ELF-1 (cell line): ENCODE results near the gene FOXP1.

Experiments
- DNase-seq: peaks from one replicate; pipeline ENCODE4 v3.0.0-alpha.2; 2016; ENCODE audit warnings: low read depth, low spot score

The FOXP1 gene

GRCh38 chr3:71062037-71062932 lies 521.2 kb downstream of the FOXP1 start:
- DNase-seq: no peak

GRCh38 chr3:71061581-71061980 lies 521.9 kb downstream of the FOXP1 start:
- DNase-seq: no peak

GRCh38 chr3:71061037-71061436 lies 522.5 kb downstream of the FOXP1 start:
- DNase-seq: no peak

GRCh38 chr3:71060536-71060935 lies 523.0 kb downstream of the FOXP1 start:
- no peak for DNase-seq

GRCh38 chr3:71057526-71057894 lies 526.0 kb downstream of the FOXP1 start:
- DNase-seq: no peak

- DNase-seq: no peak
Observed at GRCh38 chr3:71056327-71056726, 527.2 kb downstream of the FOXP1 start.

GRCh38 chr3:71055257-71056001 lies 528.1 kb downstream of the FOXP1 start:
- no peak for DNase-seq

GRCh38 chr3:71054312-71054711 lies 529.2 kb downstream of the FOXP1 start:
- DNase-seq: no peak

- DNase-seq: no peak
Observed at GRCh38 chr3:71053495-71053894, 530.0 kb downstream of the FOXP1 start.

- no peak for DNase-seq
Observed at GRCh38 chr3:71052716-71053115, 530.8 kb downstream of the FOXP1 start.

GRCh38 chr3:71051893-71052687 lies 531.4 kb downstream of the FOXP1 start:
- DNase-seq: no peak

GRCh38 chr3:71051259-71051595 lies 532.3 kb downstream of the FOXP1 start:
- DNase-seq: no peak

- DNase-seq: no peak
Observed at GRCh38 chr3:71050538-71051258, 532.8 kb downstream of the FOXP1 start.

GRCh38 chr3:71050166-71050537 lies 533.4 kb downstream of the FOXP1 start:
- DNase-seq: no peak

- DNase-seq: no peak
Observed at GRCh38 chr3:71048948-71049347, 534.6 kb downstream of the FOXP1 start.

- DNase-seq: no peak
Observed at GRCh38 chr3:71047616-71048531, 535.7 kb downstream of the FOXP1 start.

- no peak for DNase-seq
Observed at GRCh38 chr3:71046791-71047190, 536.7 kb downstream of the FOXP1 start.

GRCh38 chr3:71045917-71046282 lies 537.6 kb downstream of the FOXP1 start:
- no peak for DNase-seq

GRCh38 chr3:71045212-71045916 lies 538.2 kb downstream of the FOXP1 start:
- no peak for DNase-seq

GRCh38 chr3:71042759-71043158 lies 540.8 kb downstream of the FOXP1 start:
- no peak for DNase-seq
